Hematopoietic multipotent progenitor cell treated with erythropoietin and hydrocortisone succinate and interleukin-3 and kit ligand, for 6 days (in vitro differentiated cells): ENCODE measurements around the gene CIAO2A.

Experiments
- DNase-seq: peaks from one replicate; pipeline ENCODE4 v3.0.0-alpha.2; 2015

The CIAO2A gene

DNA sequence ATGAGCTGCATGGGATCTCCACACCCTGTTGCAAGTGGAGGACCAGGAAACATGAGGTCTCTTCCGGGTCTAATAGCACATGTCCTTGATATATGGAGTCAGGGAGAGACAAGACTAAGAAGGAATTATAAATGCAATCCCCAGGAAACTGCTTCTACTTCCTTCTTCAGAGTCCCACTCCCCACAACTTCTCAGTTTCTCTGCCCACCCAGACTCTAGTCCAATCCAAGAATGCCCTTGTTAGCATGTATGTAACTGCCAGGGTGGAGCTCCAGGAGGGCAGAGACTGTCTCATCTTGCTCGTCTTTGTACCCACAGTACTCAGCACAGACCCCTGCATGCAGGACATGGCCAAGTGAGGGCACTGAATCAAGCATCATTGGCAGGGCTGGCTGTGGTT, 55.7 kb downstream of the CIAO2A start:
- DNase-seq, result no peak

DNA sequence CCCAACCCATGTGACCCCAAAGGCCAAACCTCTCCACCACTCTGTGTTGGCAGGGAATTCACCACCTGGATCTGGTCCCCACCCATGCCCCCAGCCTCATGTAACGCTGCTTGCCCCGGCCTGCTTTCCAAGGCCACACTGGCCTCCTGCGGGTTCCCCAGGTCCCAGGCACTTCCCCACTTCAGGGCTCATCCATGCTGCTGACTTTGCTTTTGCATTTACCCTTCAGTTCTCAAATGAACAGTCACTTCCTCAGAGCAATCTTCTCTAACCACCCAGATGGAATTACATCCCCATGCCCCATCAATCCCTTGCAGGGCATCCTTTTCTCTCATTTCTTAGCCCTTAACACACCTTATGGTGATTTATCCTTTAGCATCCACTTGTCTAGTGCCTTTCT, 56.5 kb downstream of the CIAO2A start:
- no peak for DNase-seq

DNA sequence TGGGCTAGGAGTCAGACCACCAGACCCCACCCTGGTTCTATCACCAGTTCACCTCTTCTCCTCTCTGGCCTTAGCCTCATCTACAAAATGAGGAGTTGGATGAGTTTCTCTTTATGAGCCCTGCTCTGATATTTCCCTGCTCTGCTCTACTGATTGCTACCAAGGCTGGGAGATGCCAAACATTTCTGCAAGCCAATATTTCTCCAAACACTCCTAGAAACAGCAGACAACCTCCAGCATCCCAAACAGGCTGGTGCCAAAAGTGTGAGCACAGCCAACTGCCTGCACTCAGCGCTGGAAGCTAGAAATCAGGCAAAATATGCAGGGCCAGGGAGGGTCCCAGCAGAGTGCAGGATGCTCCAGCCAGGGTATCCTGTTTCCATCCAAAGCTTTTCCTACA, 58.1 kb downstream of the CIAO2A start:
- no peak for DNase-seq

DNA sequence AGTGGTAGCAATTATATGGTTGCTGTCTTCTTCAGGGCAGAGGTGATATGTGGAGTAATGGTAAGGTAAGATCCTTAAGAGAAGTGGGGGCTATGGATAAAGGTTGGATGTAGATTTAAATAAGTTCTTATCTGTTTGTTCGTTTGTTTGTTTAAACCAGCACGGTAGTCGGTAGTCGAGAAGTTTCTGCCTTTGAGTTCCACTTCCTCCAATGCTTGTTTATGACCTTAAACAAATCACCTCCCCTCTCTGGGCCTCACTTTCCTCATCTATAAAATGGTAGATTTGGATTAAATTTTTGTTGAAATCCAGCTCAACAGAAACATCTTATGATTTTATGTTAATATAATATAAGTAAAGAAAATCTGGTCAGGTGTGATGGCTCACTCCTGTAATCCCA, 59.1 kb downstream of the CIAO2A start:
- DNase-seq, result no peak

DNA sequence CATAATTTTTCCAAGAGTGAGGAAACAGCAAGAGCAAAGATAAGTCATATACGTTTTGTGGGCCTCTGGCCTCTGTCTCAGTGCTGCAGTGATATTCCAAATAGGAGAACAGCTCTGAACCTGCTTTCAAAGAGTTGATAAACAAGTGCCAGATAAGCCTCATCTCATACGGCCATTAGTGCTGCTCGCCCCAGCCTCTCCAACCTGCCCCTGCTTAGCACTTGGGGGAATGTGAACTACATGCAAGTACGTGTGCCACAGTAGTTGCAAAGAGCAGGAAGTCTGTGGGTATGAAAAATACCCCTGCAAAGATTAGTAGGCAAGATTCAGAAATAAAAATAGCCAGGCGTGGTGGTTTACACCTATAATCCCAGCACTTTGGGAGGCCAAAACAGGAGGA, 61.3 kb downstream of the CIAO2A start:
- DNase-seq, result peak; percentile 37

DNA sequence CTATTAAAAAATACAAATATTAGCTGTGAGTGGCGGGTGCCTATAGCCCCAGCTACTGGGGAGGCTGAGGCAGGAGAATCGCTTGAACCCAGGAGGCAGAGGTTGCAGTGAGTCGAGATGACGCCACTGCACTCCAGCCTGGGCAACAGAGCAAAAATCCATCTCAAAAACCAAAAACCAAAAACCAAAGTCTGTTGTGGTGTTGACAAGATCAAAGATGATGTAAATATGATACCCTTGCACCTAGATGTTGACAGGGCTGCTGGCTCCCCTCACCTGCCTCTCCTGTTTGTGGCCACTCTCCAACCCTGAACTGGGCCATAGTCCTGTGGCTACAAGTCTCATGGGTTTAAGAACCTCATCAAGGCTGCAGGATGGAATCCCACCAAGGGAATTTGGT, 63.5 kb downstream of the CIAO2A start:
- no peak for DNase-seq

DNA sequence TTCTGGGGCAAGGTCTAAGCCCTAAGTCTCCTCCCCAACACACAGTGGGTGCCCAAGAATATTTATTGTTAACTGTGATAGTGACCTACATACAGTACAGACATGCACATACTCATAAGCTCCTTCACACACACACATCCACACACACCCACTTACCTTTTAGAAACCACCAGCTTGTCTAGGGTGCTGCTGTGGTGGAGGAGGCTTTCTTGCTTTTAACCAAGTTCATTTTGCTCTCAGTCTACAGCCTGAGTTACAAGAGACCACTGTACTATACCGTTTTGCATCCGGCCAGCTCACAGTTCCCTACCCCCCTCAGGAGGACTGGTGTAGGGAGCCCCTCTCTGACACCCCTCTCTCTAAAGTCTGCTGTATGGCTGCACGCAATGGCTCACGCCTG, 64.0 kb downstream of the CIAO2A start:
- no peak for DNase-seq

DNA sequence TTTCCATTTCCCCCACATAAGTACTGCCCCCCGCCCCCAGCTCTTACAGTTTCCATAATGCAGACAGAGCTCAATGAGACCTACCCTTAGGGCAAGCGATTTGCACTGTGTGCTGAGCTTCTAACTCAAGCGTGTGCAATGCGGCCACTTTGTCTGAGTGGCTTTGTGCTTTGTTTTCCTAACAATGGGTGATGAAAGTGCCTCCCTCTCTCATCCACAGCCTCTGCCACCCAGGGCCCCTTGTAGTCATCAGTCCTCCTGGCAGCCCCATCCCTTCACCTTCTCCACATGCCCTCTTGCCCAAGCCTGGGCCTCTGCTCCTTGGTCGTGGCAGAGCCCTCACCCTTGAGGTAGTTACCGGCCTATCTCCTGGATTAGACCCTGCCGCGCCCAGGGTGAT, 64.5 kb downstream of the CIAO2A start:
- no peak for DNase-seq

DNA sequence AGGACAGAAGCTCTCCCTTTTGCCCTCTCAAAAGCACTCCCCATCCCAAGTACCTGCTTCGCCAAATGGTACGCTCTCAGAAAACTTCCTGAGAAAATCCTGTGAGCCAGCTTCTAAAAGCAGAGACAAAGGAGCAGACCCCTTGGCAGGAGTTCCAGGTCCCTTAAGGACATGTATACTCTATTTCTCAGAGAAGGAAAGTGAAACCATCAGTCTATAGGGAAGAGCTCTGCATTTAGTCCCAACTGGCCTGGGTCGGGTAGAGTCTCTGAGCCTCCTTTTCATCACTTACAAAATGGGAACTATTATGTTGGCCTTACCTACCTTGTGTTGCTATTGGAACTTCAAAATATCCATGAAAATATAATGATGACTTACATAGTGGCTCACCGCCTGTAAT, 67.0 kb downstream of the CIAO2A start:
- DNase-seq, result no peak

DNA sequence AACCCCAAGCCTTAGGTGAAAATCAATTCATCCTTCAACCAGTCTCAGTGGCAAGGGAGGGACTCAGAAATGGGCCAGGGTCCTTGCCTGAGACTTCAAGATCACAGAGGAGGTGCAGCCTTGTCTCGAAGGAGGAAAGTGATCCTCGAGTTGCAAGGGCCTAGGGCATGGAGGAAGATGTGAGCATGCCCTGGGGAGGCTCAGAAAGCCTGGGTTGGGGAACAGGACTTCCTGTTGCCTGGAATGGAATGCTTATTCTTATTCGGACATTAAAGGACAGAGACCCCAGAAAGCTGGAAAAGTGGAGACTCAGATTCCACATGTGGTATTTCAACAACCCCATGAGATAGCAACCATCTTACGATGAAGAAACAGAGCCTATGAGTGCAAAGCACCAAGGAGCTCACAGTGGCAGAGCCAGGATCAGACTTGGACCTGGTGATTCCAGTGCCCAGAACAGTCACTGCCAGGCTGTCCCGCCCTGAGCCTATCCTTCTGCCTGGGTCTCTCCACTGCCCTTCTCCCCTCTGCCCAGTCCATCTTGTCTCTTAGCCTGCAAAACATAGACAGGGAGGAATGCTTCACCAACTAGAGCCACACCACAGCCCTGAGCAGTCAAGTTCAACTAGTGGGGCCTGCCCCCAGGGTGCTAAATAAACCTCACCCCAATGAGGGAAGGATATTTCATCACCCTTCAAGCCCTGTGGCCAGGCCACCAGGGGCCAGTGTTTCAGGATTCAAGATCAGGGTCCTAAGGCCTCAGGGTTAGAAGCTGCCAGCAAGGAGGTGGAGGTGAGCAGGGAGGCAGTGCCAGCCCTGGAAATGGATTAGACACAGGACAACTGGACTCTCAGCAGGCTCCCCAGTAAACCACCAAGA, 69.2 kb downstream of the CIAO2A start:
- peak; percentile 56 for DNase-seq

DNA sequence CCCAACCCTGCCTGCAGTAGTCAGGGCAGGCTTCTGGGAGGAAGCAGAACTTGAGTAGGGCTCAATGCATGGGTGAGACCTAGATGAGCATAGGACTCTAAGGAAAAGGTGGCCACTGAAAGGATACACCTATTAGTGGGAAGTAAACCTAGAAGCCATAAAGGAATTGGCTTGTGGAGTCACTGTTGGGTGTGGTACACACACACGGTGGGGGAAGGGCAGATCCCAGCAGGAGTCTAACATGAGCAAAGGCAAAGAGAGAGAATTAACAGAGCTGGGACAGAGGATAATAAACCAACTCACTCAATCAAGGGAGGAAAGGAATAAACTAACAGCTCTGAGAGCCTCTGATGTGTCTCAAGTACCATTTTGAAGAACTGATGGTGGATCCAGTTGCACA, 70.4 kb downstream of the CIAO2A start:
- no peak for DNase-seq

DNA sequence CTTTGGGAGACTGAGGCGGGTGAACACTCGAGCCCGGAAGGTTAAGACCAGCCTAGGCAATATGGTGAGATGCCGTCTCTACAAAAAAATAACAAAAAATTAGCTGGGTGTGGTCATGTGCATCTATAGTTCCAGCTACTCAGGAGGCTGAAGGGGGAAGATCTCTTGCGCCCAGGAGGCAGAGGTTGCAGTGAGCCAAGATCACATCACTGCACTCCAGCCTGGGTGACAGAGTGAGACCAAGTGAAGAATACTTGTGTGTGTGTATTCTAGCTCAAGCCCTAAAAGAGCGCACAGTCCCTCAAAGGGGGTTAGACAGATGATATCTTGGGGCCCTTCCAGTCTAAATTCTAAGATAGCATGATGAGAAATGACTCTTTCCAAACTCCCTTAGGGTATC, 71.1 kb downstream of the CIAO2A start:
- DNase-seq, result no peak
